Measurements from ENCODE around the gene DVL3.

GRCh38 chr3:184183679-184184078 is 28.5 kb downstream of the DVL3 start:
- TF ChIP-seq CTCF (conservative IDR thresholded peaks at IDR 0.05; ENCODE audit: low read depth in 2 of 2) (no peak), POLR2AphosphoS5 (IDR thresholded peaks at IDR 0.05; ENCODE audit: low read depth) (no peak), CREB1 (CRISPR knock-in tag; IDR thresholded peaks at IDR 0.05; ENCODE audit: low read depth) (no peak), EZH2 (IDR thresholded peaks at IDR 0.05; ENCODE audit: low read depth, unreplicated experiment) (no peak), JUNB (IDR thresholded peaks at IDR 0.05; ENCODE audit: unreplicated experiment) (no peak), REST (IDR thresholded peaks at IDR 0.05; ENCODE audit: unreplicated experiment) (no peak), STAT1 (IDR thresholded peaks at IDR 0.05; ENCODE audit: unreplicated experiment) (no peak), ZNF331 (CRISPR knock-in tag; IDR thresholded peaks at IDR 0.05; ENCODE audit: low read depth) (no peak), EZH2phosphoT487 (IDR thresholded peaks at IDR 0.05; ENCODE audit: unreplicated experiment) (no peak), ETS1 (IDR thresholded peaks at IDR 0.05) (no peak), NANOG (IDR thresholded peaks at IDR 0.05; ENCODE audit: borderline replicate concordance) (no peak), ZNF114 (CRISPR knock-in tag; IDR thresholded peaks at IDR 0.05) (no peak)
